K562 (cell line): ENCODE results near the gene POLR1A. TPM values are rescaled to one million over a fixed set of nuclear protein-coding genes. Genes with fewer than 3 reads are reported as not detected.

ENCODE experiments used
- ADNP ChIP-seq: fragments of 200-800 bp; sonication (Bioruptor generic); IDR thresholded peaks from 2 replicates; pipeline ENCODE4 v1.6.1; 2016; ENCODE audit warnings: missing genetic modification characterization, missing compliant biosample characterization
- AFF4 ChIP-seq: sonication (generic); formaldehyde crosslinking; IDR thresholded peaks from 2 replicates; pipeline ENCODE4 v1.8.0; 2023; ENCODE audit warnings: mild to moderate bottlenecking, missing genetic modification reagents
- CREB1 ChIP-seq, 2 experiments: sonication (generic) in 1 of 2; formaldehyde crosslinking in 1 of 2; IDR thresholded peaks; 2 replicates each; pipeline versions ENCODE4 v1.6.1 to v1.8.0; 2012 to 2022; ENCODE audit warnings: inconsistent platforms in 1 of 2, mild to moderate bottlenecking in 1 of 2, missing genetic modification reagents in 1 of 2, moderate library complexity in 1 of 2
- DNMT1 ChIP-seq: fragments of 450-650 bp; IDR thresholded peaks from 2 replicates; pipeline ENCODE4 v1.6.1; 2016; ENCODE audit warnings: antibody characterized with exemption, mild to moderate bottlenecking
- EHMT2 ChIP-seq: fragments of 450-650 bp; IDR thresholded peaks from 2 replicates; pipeline ENCODE4 v1.6.1; 2018; ENCODE audit warnings: antibody characterized with exemption
- HMGN3 ChIP-seq: IDR thresholded peaks from 2 replicates; pipeline ENCODE4 v1.6.1; 2011; ENCODE audit warnings: borderline replicate concordance, low read depth, mild to moderate bottlenecking, mixed read lengths, low read length; ENCODE audit not compliant: insufficient read length; ENCODE audit errors: extremely low read depth
- JUN ChIP-seq, 2 experiments: sonication (generic) in 1 of 2; formaldehyde crosslinking in 1 of 2; IDR thresholded peaks; 2 replicates each; pipeline versions ENCODE4 v1.6.1 to v1.8.0; 2012 to 2022; ENCODE audit warnings: borderline replicate concordance in 2 of 2, mild to moderate bottlenecking in 2 of 2, improper control_type of control experiment in 1 of 2, low read depth in 1 of 2, low read length in 1 of 2, missing genetic modification reagents in 1 of 2
- KLF6 ChIP-seq: fragments of 250-450 bp; sonication (Bioruptor Pico); IDR thresholded peaks from 2 replicates; pipeline ENCODE4 v1.4.0; 2020; ENCODE audit warnings: mild to moderate bottlenecking, moderate library complexity, borderline replicate concordance
- MAFK ChIP-seq: IDR thresholded peaks from 2 replicates; pipeline ENCODE4 v1.6.1; 2011; ENCODE audit warnings: low read length, improper control_type of control experiment
- MCM2 ChIP-seq: fragments of 450-650 bp; IDR thresholded peaks from 2 replicates; pipeline ENCODE4 v1.6.1; 2017; ENCODE audit warnings: low read depth, mild to moderate bottlenecking
- MNT ChIP-seq, 2 experiments: fragments of 450-650 bp; conservative IDR thresholded peaks; 2 replicates each; pipeline ENCODE4 v1.6.1; 2017; ENCODE audit warnings: mild to moderate bottlenecking in 2 of 2, moderate library complexity in 2 of 2
- MYNN ChIP-seq, 2 experiments: sonication (generic); formaldehyde crosslinking in 1 of 2; IDR thresholded peaks; 2 replicates each; pipeline versions ENCODE4 v1.5.0 to v1.6.1; 2016 to 2020; ENCODE audit warnings: antibody characterized with exemption in 1 of 2, missing genetic modification reagents in 1 of 2
- NFE2L1 ChIP-seq: fragments of 450-650 bp; IDR thresholded peaks from 2 replicates; pipeline ENCODE4 v1.6.1; 2016; ENCODE audit warnings: missing genetic modification characterization, low read depth, mild to moderate bottlenecking, missing compliant biosample characterization, moderate library complexity, borderline replicate concordance
- PCBP1 ChIP-seq: fragments of 200-400 bp; formaldehyde crosslinking; IDR thresholded peaks from 2 replicates; pipeline ENCODE4 v1.6.1; 2018; ENCODE audit warnings: mild to moderate bottlenecking, low read depth, low read length; ENCODE audit not compliant: poor library complexity, severe bottlenecking
- RBM15 ChIP-seq: fragments of 200-400 bp; formaldehyde crosslinking; IDR thresholded peaks from 2 replicates; pipeline ENCODE4 v1.6.1; 2018; ENCODE audit warnings: mild to moderate bottlenecking, low read length, moderate library complexity; ENCODE audit not compliant: insufficient read depth
- RUNX1 ChIP-seq: sonication (generic); IDR thresholded peaks from 2 replicates; pipeline ENCODE4 v1.6.1; 2016; ENCODE audit warnings: antibody characterized with exemption, low read depth
- SMAD4 ChIP-seq: fragments of 250-450 bp; sonication (Bioruptor Pico); conservative IDR thresholded peaks from 2 replicates; pipeline ENCODE4 v1.8.0; 2021; ENCODE audit warnings: inconsistent platforms, mild to moderate bottlenecking, moderate library complexity
- SMARCC2 ChIP-seq: fragments of 450-650 bp; IDR thresholded peaks from 2 replicates; pipeline ENCODE4 v1.6.1; 2017; ENCODE audit warnings: antibody characterized with exemption, moderate library complexity, mild to moderate bottlenecking, low read depth
- TSC22D4 ChIP-seq: fragments of 450-650 bp; IDR thresholded peaks from 2 replicates; pipeline ENCODE4 v1.6.1; 2016; ENCODE audit warnings: missing genetic modification characterization, missing biosample characterization, control low read depth
- U2AF2 ChIP-seq: fragments of 200-400 bp; formaldehyde crosslinking; optimal IDR thresholded peaks from 2 replicates; pipeline ENCODE3; 2017; ENCODE audit warnings: low read depth, mild to moderate bottlenecking, low read length
- ZNF584 ChIP-seq: fragments of 200-800 bp; sonication (Bioruptor generic); IDR thresholded peaks from 2 replicates; pipeline ENCODE4 v1.6.1; 2016; ENCODE audit warnings: low read depth, mild to moderate bottlenecking, missing genetic modification characterization, missing compliant biosample characterization
- ZNF695 ChIP-seq: fragments of 450-650 bp; formaldehyde crosslinking; IDR thresholded peaks from 2 replicates; pipeline ENCODE4 v1.4.0; 2020; ENCODE audit warnings: mild to moderate bottlenecking, moderate library complexity
- ZNF778 ChIP-seq: fragments of 450-650 bp; formaldehyde crosslinking; IDR thresholded peaks from 2 replicates; pipeline ENCODE4 v1.4.0; 2020; ENCODE audit warnings: mild to moderate bottlenecking, moderate library complexity
- polyA plus RNA-seq, 8 experiments: library from polyadenylated mRNA; depleted of rRNA in 4 of 8; stranded (reverse) in 5 of 8; unstranded in 3 of 8; fragments of >200 nt; fragmentation: Nextera tagmentation in 2 of 8; fragmentation: Illumina TruSeq in 1 of 8; extraction: Ambion mirVana in 2 of 8; extraction: Trizol in 1 of 8; gene quantifications; 2 replicates each; pipeline versions ENCODE4 v1.2.1 to v1.2.3, GENCODE V29; 2011 to 2014; ENCODE audit warnings: inconsistent platforms in 1 of 8, missing spikeins in 1 of 8
- total RNA-seq, 7 experiments: library from RNA; depleted of rRNA in 6 of 7; stranded (reverse); fragments of >200 nt in 6 of 7; fragmentation: Illumina TruSeq in 2 of 7; extraction: Trizol in 2 of 7; gene quantifications; 2 replicates each; pipeline versions ENCODE4 v1.2.1 to v1.2.3, GENCODE V29; 2011 to 2021; ENCODE audit warnings: low replicate concordance in 1 of 7

POLR1A gene
- total and polyA plus RNA-seq, 9 of the 15 experiments (the other 6 are each of a cell fraction or from before 2014, with no cell fraction given), result 3.0 to 72.1 (median 21.8) TPM

- TF ChIP-seq DNMT1, result no peak
- no peak; the same call in 1 of the 2 replicates for TF ChIP-seq AFF4 (CRISPR knock-in tag)
- TF ChIP-seq RUNX1, result no peak
- no peak for TF ChIP-seq ZNF778 (CRISPR knock-in tag)
- no peak for TF ChIP-seq MCM2
- no peak for TF ChIP-seq NFE2L1 (tag)
- no peak for TF ChIP-seq RBM15
- no peak for TF ChIP-seq SMARCC2
- TF ChIP-seq U2AF2, result no peak
- TF ChIP-seq ADNP, result no peak
- TF ChIP-seq MNT (conservative IDR thresholded peaks at IDR 0.05), result peak; percentile 89 to 95; a peak in 3 of 4 replicates
- no peak for TF ChIP-seq CREB1 (IDR thresholded peaks at IDR 0.05)
- 0 out of 2 replicates have a peak, but pooled peaks have one; percentile 13 for TF ChIP-seq CREB1 (CRISPR knock-in tag; IDR thresholded peaks at IDR 0.05)
- TF ChIP-seq PCBP1, result no peak
- no peak for TF ChIP-seq MYNN (IDR thresholded peaks at IDR 0.05)
- no peak for TF ChIP-seq MYNN (CRISPR knock-in tag; IDR thresholded peaks at IDR 0.05)
- TF ChIP-seq MAFK, result no peak
- TF ChIP-seq KLF6 (CRISPR knock-in tag), result no peak
- no peak for TF ChIP-seq TSC22D4 (tag)
- no peak for TF ChIP-seq EHMT2
- no peak for TF ChIP-seq HMGN3
- no peak for TF ChIP-seq JUN (IDR thresholded peaks at IDR 0.05; ENCODE audit: borderline replicate concordance, low read depth, low read length)
- no peak for TF ChIP-seq JUN (CRISPR knock-in tag; IDR thresholded peaks at IDR 0.05; ENCODE audit: borderline replicate concordance)
- 0 out of 2 replicates have a peak, but pooled peaks have one; percentile 38 for TF ChIP-seq SMAD4 (CRISPR knock-in tag)
- peak; percentile 64; the same call in 1 of the 2 replicates for TF ChIP-seq ZNF584 (CRISPR knock-in tag)
- no peak for TF ChIP-seq ZNF695 (CRISPR knock-in tag)
Observed at GRCh38 chr2:86105252-86105968, at the start of gene POLR1A (continued).
